PFSK-1 (cell line): ENCODE data around the gene ADAMTS15.

ENCODE experiments used
- FOXP2 ChIP-seq: optimal IDR thresholded peaks from 2 replicates; pipeline ENCODE3; 2011; ENCODE audit warnings: borderline replicate concordance, control low read depth, inconsistent platforms; ENCODE audit not compliant: insufficient read depth; ENCODE audit errors: extremely low read length, extremely low read depth
- POLR2AphosphoS5 ChIP-seq: IDR thresholded peaks from 2 replicates; pipeline ENCODE4 v1.6.1; 2012; ENCODE audit warnings: low read depth, mild to moderate bottlenecking, control low read depth, low read length, moderate library complexity
- REST ChIP-seq, 2 experiments: IDR thresholded peaks; 2 replicates each; pipeline versions ENCODE4 v1.6.1 to v1.8.0; 2011 to 2012; ENCODE audit warnings: low read depth in 2 of 2, low read length in 2 of 2, control low read depth in 1 of 2, inconsistent platforms in 1 of 2, mild to moderate bottlenecking in 1 of 2, moderate library complexity in 1 of 2; ENCODE audit not compliant: insufficient read depth in 1 of 2
- SIN3A ChIP-seq: IDR thresholded peaks from 2 replicates; pipeline ENCODE4 v1.6.1; 2012; ENCODE audit warnings: mild to moderate bottlenecking, low read length, moderate library complexity, borderline replicate concordance; ENCODE audit not compliant: insufficient read depth
- TAF1 ChIP-seq: IDR thresholded peaks from 2 replicates; pipeline ENCODE4 v1.6.1; 2012; ENCODE audit warnings: low read length, control low read depth, borderline replicate concordance; ENCODE audit not compliant: insufficient read depth

The ADAMTS15 gene

DNA sequence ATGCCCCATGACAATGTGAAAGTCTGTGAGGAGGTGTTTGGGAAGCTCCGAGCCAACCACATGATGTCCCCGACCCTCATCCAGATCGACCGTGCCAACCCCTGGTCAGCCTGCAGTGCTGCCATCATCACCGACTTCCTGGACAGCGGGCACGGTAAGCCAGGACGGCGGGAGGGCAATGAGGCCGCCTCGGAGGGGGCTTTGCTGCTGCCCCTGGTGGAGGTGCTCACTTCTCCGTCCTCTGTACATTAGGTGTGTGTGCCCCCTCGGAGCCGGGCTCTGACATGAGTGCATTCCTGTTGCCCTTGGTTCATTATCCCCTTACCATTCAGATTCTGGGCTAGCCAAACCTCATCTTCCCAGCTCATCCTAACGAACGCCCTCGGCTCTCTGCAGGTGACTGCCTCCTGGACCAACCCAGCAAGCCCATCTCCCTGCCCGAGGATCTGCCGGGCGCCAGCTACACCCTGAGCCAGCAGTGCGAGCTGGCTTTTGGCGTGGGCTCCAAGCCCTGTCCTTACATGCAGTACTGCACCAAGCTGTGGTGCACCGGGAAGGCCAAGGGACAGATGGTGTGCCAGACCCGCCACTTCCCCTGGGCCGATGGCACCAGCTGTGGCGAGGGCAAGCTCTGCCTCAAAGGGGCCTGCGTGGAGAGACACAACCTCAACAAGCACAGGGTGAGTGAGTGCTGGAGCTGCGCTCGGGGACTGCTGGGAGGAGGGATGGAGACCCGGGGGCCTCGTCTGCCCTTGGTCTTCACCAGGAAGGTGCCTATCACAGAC, 13.8 kb downstream of the ADAMTS15 start:
- TF ChIP-seq POLR2AphosphoS5 = no peak
- TF ChIP-seq FOXP2 = no peak
- no peak for TF ChIP-seq REST (IDR thresholded peaks at IDR 0.05; ENCODE audit: insufficient read depth in 1 of 2, low read depth in 2 of 2, low read length in 2 of 2)
- TF ChIP-seq SIN3A = no peak
- no peak for TF ChIP-seq TAF1

GRCh38 chr11:130462931-130463330, 14.5 kb downstream of the ADAMTS15 start:
- TF ChIP-seq FOXP2 (no peak), SIN3A (no peak), POLR2AphosphoS5 (no peak), TAF1 (no peak), REST (IDR thresholded peaks at IDR 0.05; ENCODE audit: insufficient read depth in 1 of 2, low read depth in 2 of 2, low read length in 2 of 2) (no peak)

DNA sequence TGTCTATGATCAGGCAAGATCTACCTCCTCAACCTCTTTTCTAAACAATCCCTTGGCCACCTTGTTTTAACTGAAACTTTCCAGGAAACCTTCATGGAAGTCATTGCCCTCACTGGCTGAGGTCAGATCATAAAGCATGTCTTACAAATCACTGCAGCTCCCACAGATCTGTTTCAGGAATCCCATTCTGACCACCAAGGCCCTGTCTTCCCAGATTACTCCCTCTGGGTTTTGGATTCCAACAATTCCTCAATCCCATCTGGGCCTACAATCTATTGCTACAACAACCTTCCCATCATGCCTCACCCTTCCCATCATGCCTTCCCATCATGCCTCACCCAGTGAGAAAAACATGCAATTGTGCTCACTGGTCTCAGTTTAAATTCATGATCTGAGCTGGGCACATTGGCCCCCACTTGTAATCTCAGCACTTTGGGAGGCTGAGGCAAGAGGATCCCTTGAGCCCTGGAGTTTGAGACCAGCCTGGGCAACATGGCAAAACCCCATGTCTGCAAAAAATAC, 15.9 kb downstream of the ADAMTS15 start:
- no peak for TF ChIP-seq POLR2AphosphoS5
- TF ChIP-seq FOXP2 = no peak
- TF ChIP-seq TAF1 = no peak
- no peak for TF ChIP-seq REST (IDR thresholded peaks at IDR 0.05; ENCODE audit: insufficient read depth in 1 of 2, low read depth in 2 of 2, low read length in 2 of 2)
- TF ChIP-seq SIN3A = no peak

DNA sequence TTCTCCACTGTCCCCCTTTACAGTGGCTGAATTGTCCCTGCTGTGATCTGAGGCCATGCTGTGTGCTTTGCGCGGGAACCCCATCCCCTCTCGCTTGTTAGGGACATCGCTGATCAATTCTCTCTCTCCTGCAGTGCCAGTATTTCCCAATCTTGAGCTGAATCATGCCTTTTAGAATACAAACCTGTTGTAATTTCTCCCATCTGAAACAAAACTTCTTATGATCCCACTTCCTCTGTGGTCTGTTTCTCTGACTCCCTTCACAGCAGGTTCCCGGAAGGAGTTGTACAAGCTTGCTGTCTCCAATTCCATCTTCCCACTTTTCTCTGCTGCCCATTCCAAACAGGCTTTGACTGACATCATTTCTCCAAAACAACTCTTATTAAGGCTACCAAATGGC, 16.8 kb downstream of the ADAMTS15 start:
- TF ChIP-seq REST (IDR thresholded peaks at IDR 0.05; ENCODE audit: insufficient read depth in 1 of 2, low read depth in 2 of 2, low read length in 2 of 2) (no peak), SIN3A (no peak), POLR2AphosphoS5 (no peak), FOXP2 (no peak), TAF1 (no peak)
